Measurements from ENCODE around the gene GMEB2. TPM values are rescaled to one million over a fixed set of nuclear protein-coding genes. Genes with fewer than 3 reads are reported as not detected.

GMEB2 gene
- total RNA-seq, 1 donor from 2014 or later: 11.3 TPM

DNA sequence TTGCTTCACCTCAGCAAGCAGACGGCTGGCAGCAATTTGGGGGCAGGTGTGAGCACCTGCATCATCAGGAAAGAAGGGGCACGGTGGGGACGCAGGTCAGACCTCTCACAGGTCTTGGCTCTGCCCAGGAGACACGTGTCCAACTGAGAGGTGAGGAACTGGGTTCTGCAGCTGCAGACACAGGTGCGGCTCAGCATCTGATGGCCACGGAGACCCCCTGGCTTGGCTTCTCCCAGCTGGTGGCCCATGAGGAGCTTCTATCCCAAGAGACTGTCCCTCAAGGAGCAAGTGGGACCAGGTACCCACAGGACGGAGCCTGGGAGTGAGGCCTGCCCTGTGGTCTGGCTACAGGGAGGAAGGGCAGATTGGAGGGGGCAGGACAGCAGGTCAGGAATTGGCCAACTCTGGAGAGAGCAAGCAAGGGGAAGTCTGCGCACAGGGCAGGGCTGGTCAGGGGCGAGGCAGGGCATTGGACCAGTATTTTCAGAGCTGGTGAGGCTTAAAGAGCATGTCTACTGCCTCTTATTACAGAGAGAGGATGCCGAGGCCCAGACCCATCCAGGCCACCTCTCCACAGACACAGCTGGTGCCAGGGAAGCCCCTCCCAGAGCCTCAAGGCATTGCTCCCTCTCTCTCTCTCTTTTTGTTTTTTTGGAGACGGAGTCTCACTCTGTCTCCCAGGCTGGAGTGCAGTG lies 22.1 kb upstream of the GMEB2 start:
- Histone ChIP-seq H3K36me3 (no peaks in the 10 kb centered on the region), H3K4me3 (no peak overlapping the region), H3K9me3 (no peaks in the 10 kb centered on the region), H3K27me3 (no peaks in the 10 kb centered on the region), H3K4me1 (peaks cover 12% of the 10 kb centered on the region), H3K27ac (no peak overlapping the region)
- TF ChIP-seq, protein P1, sequence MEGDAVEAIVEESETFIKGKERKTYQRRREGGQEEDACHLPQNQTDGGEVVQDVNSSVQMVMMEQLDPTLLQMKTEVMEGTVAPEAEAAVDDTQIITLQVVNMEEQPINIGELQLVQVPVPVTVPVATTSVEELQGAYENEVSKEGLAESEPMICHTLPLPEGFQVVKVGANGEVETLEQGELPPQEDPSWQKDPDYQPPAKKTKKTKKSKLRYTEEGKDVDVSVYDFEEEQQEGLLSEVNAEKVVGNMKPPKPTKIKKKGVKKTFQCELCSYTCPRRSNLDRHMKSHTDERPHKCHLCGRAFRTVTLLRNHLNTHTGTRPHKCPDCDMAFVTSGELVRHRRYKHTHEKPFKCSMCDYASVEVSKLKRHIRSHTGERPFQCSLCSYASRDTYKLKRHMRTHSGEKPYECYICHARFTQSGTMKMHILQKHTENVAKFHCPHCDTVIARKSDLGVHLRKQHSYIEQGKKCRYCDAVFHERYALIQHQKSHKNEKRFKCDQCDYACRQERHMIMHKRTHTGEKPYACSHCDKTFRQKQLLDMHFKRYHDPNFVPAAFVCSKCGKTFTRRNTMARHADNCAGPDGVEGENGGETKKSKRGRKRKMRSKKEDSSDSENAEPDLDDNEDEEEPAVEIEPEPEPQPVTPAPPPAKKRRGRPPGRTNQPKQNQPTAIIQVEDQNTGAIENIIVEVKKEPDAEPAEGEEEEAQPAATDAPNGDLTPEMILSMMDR (IDR thresholded peaks at IDR 0.05): no peak
- no peak for ATAC-seq
- no peak for DNase-seq
- intact Hi-C loops (cut with DNase I): no loop called here

DNA sequence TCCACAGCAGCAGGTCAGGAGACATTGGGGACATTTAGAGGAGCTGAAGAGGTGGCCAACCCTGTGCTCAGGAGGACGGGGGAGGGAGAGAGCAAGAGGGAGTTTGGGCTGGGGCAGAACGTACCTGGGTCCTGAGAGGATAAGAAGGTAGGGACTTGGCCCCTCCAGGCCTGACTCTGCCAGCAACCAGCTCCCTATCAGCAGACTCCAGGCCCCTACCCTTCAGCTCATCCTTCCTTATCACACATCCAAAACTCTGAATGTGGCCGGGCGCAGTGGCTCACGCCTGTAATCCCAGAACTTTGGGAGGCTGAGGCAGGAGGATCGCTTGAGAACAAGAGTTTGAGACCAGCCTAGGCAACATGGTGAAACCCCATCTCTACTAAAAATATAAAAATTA lies 21.3 kb upstream of the GMEB2 start:
- intact Hi-C loops (cut with DNase I): no loop called here
- DNase-seq (no peak), ATAC-seq (no peak)
- Histone ChIP-seq H3K27me3 (no peaks in the 10 kb centered on the region), H3K4me3 (no peak overlapping the region), H3K27ac (no peak overlapping the region), H3K36me3 (no peaks in the 10 kb centered on the region), H3K4me1 (peaks cover 10% of the 10 kb centered on the region), H3K9me3 (no peaks in the 10 kb centered on the region)
- TF ChIP-seq, protein P1 (IDR thresholded peaks at IDR 0.05): no peak

GRCh38 chr20:63645218-63645617 lies 18.3 kb upstream of the GMEB2 start:
- Histone ChIP-seq H3K27ac (no peak overlapping the region), H3K36me3 (no peaks in the 10 kb centered on the region), H3K9me3 (no peaks in the 10 kb centered on the region), H3K4me1 (peaks cover 4% of the 10 kb centered on the region), H3K27me3 (no peaks in the 10 kb centered on the region), H3K4me3 (no peak overlapping the region)
- DNase-seq (no peak), ATAC-seq (no peak)
- intact Hi-C loops (cut with DNase I): no loop called here
- TF ChIP-seq, protein P1 (IDR thresholded peaks at IDR 0.05): no peak

- no peak for DNase-seq
- Histone ChIP-seq H3K4me1 (peaks cover 9% of the 10 kb centered on the region), H3K27ac (no peak overlapping the region), H3K27me3 (no peaks in the 10 kb centered on the region), H3K36me3 (no peaks in the 10 kb centered on the region), H3K4me3 (no peak overlapping the region), H3K9me3 (no peaks in the 10 kb centered on the region)
- ATAC-seq: no peak
- TF ChIP-seq, protein P1 (IDR thresholded peaks at IDR 0.05): no peak
- intact Hi-C loops (cut with DNase I): no loop called here
Measured at GRCh38 chr20:63643946-63644345, 17.0 kb upstream of the GMEB2 start.

GRCh38 chr20:63643499-63643898 lies 16.6 kb upstream of the GMEB2 start:
- ATAC-seq: no peak
- intact Hi-C loops (cut with DNase I): no loop called here
- no peaks in the 10 kb centered on the region for H3K27me3 ChIP-seq
- TF ChIP-seq, protein P1 (IDR thresholded peaks at IDR 0.05): no peak
- no peaks in the 10 kb centered on the region for H3K9me3 ChIP-seq
- peaks cover 10% of the 10 kb centered on the region for H3K4me1 ChIP-seq
- H3K27ac ChIP-seq: no peak overlapping the region
- no peaks in the 10 kb centered on the region for H3K36me3 ChIP-seq
- no peak overlapping the region for H3K4me3 ChIP-seq
- no peak for DNase-seq
